ENCODE data around the gene TMED10.

GRCh38 chr14:75143761-75144527 lies 32.5 kb downstream of the TMED10 start:
- TF ChIP-seq CTCF (IDR thresholded peaks at IDR 0.05; ENCODE audit: low read depth, low read length): no peak
- no peak for TF ChIP-seq EZH2phosphoT487 (IDR thresholded peaks at IDR 0.05; ENCODE audit: low read depth)

Data from OCI-LY3 (cell line).